Endothelial cell of umbilical vein (primary cell): Measurements from ENCODE around the gene TIGD1. TPM values are rescaled to one million over a fixed set of nuclear protein-coding genes. Genes with fewer than 3 reads are reported as not detected.

Experiments
- BruUV-seq: library from RNA; stranded (reverse); fragments of 400-500 nt; replicated peaks from 2 replicates; lab custom pipeline; 2021; lab: Mats Ljungman, UMichigan
- CTCF ChIA-PET: fragments of 300-600, 350-600 bp; sonication (Branson Sonifier 250); formaldehyde crosslinking; loops from one replicate; lab custom pipeline; 2021; ENCODE audit warnings: antibody characterized with exemption, inconsistent platforms; lab: Charles Lee
- POLR2A ChIA-PET: fragments of 300-600, 350-600 bp; sonication (Branson Sonifier 250); formaldehyde crosslinking; loops from one replicate; lab custom pipeline; 2021; ENCODE audit warnings: antibody characterized with exemption, inconsistent platforms; lab: Charles Lee
- DNase-seq: peaks from one replicate; pipeline ENCODE4 v3.0.0-alpha.2; 2011; ENCODE audit warnings: low read depth, low spot score
- FAIRE-seq: peaks from 2 replicates; lab custom pipeline; 2011; peaks lifted over from hg19 to GRCh38; lab: Jason Lieb, UNC
- H2AFZ ChIP-seq: 2 replicates; pipeline ENCODE4 v1.6.0; 2012; ENCODE audit warnings: low read depth, low read length, control low read depth, inconsistent platforms
- H3K27ac ChIP-seq: 2 replicates; pipeline ENCODE4 v1.5.1; 2011; ENCODE audit warnings: low read depth, mild to moderate bottlenecking, control low read depth, low read length, moderate library complexity; ENCODE audit not compliant: insufficient read depth
- H3K27me3 ChIP-seq, 2 experiments: 2 replicates each; pipeline versions ENCODE4 v1.6.0 to v1.6.1; 2011; ENCODE audit warnings: low read length in 2 of 2, mixed read lengths in 1 of 2; ENCODE audit not compliant: control insufficient read depth in 2 of 2, insufficient read depth in 2 of 2
- H3K36me3 ChIP-seq, 2 experiments: 2 replicates in 1 of 2; 3 replicates in 1 of 2; pipeline ENCODE4 v1.5.1; 2011; ENCODE audit warnings: low read length in 2 of 2, mild to moderate bottlenecking in 1 of 2, moderate library complexity in 1 of 2; ENCODE audit not compliant: control insufficient read depth in 2 of 2, insufficient read depth in 2 of 2; ENCODE audit errors: extremely low read depth in 1 of 2
- H3K4me1 ChIP-seq: 3 replicates; pipeline ENCODE4 v1.5.1; 2011; ENCODE audit warnings: mild to moderate bottlenecking, low read length; ENCODE audit not compliant: control insufficient read depth, insufficient read depth; ENCODE audit errors: extremely low read depth
- H3K4me2 ChIP-seq: 2 replicates; pipeline ENCODE4 v1.6.1; 2011; ENCODE audit warnings: low read length, control low read depth, mixed read lengths; ENCODE audit not compliant: insufficient read depth
- H3K4me3 ChIP-seq, 3 experiments: fragments of 200-600 bp in 1 of 3; sonication (generic), shearing (Covaris generic) in 1 of 3; replicated peaks in 1 of 3; 2 replicates each; pipeline ENCODE4 v1.5.1; 2011 to 2016; ENCODE audit warnings: control low read depth in 3 of 3, low read length in 3 of 3, mild to moderate bottlenecking in 2 of 3, inconsistent platforms in 1 of 3, low read depth in 1 of 3, moderate library complexity in 1 of 3; ENCODE audit not compliant: insufficient read depth in 1 of 3
- H3K79me2 ChIP-seq: 2 replicates; pipeline ENCODE4 v1.6.0; 2012; ENCODE audit warnings: low read length, inconsistent platforms; ENCODE audit not compliant: control insufficient read depth, insufficient read depth
- H3K9ac ChIP-seq: replicated peaks from 2 replicates; pipeline ENCODE3; 2011; ENCODE audit warnings: low read length, control low read depth; ENCODE audit not compliant: insufficient read depth; ENCODE audit errors: extremely low read depth
- H3K9me1 ChIP-seq: replicated peaks from 3 replicates; pipeline ENCODE4 v1.6.0; 2011; ENCODE audit warnings: mild to moderate bottlenecking, low read length; ENCODE audit not compliant: control insufficient read depth, insufficient read depth; ENCODE audit errors: extremely low read depth
- H3K9me3 ChIP-seq: replicated peaks from 2 replicates; pipeline ENCODE4 v1.5.1; 2012; ENCODE audit warnings: low read length, inconsistent platforms; ENCODE audit not compliant: control insufficient read depth, insufficient read depth
- H4K20me1 ChIP-seq: replicated peaks from 2 replicates; pipeline ENCODE3; 2011; ENCODE audit warnings: mild to moderate bottlenecking, low read length; ENCODE audit not compliant: control insufficient read depth, insufficient read depth; ENCODE audit errors: extremely low read depth
- CTCF ChIP-seq, 2 donors: IDR thresholded peaks; 1 replicate in 1 of 2; 2 replicates in 1 of 2; pipeline ENCODE4 v1.5.1; 2011; ENCODE audit warnings: low read length in 2 of 2, mild to moderate bottlenecking in 2 of 2, moderate library complexity in 2 of 2, control low read depth in 1 of 2, inconsistent platforms in 1 of 2, low read depth in 1 of 2; ENCODE audit not compliant: insufficient read depth in 1 of 2; ENCODE audit errors: extremely low read depth in 1 of 2
- EZH2 ChIP-seq: IDR thresholded peaks from 2 replicates; pipeline ENCODE4 v1.6.1; 2012; ENCODE audit warnings: borderline replicate concordance, low read depth, mild to moderate bottlenecking, moderate library complexity, low read length, inconsistent platforms; ENCODE audit not compliant: severe bottlenecking
- FOS ChIP-seq: IDR thresholded peaks from 2 replicates; pipeline ENCODE4 v1.6.1; 2011; ENCODE audit warnings: mild to moderate bottlenecking, low read length, moderate library complexity, borderline replicate concordance; ENCODE audit not compliant: insufficient read depth
- GATA2 ChIP-seq: IDR thresholded peaks from 2 replicates; pipeline ENCODE4 v1.7.0; 2011; ENCODE audit warnings: low read depth, mild to moderate bottlenecking, moderate library complexity, mixed read lengths, low read length; ENCODE audit not compliant: insufficient read length, insufficient read depth
- JUN ChIP-seq: IDR thresholded peaks from 2 replicates; pipeline ENCODE4 v1.6.1; 2011; ENCODE audit warnings: borderline replicate concordance, low read depth; ENCODE audit not compliant: insufficient read length, insufficient read depth
- MAX ChIP-seq: IDR thresholded peaks from 2 replicates; pipeline ENCODE4 v1.6.1; 2011; ENCODE audit not compliant: insufficient read depth, insufficient read length
- MYC ChIP-seq: IDR thresholded peaks from one replicate; pipeline ENCODE4 v1.6.1; 2011; ENCODE audit warnings: mild to moderate bottlenecking, low read depth, low read length
- POLR2A ChIP-seq: IDR thresholded peaks from 2 replicates; pipeline ENCODE4 v1.6.1; 2012; ENCODE audit warnings: low read depth, mild to moderate bottlenecking, control low read depth, low read length
- POLR2AphosphoS5 ChIP-seq: IDR thresholded peaks from 2 replicates; pipeline ENCODE4 v1.6.1; 2012; ENCODE audit warnings: low read depth, mild to moderate bottlenecking, control low read depth, low read length, moderate library complexity; ENCODE audit not compliant: insufficient read depth
- dilution Hi-C: fragments of 300-500 bp; cut with MboI; formaldehyde crosslinking; loops from one replicate; pipeline ENCODE4 v1.15.0; 2019; ENCODE audit warnings: low sequenced_read_pairs; ENCODE audit not compliant: extremely low pct_ligation_motif_present
- intact Hi-C: fragments of 100-400 bp; cut with micrococcal nuclease; formaldehyde crosslinking; loops from one replicate; pipeline ENCODE4 v1.10.0; 2022
- polyA plus RNA-seq, 4 experiments: library from polyadenylated mRNA; depleted of rRNA in 3 of 4; stranded (reverse) in 3 of 4; unstranded in 1 of 4; fragments of >200 nt; gene quantifications; 2 replicates each; pipeline versions ENCODE4 v1.2.1 to v1.2.3, GENCODE V29; 2011 to 2012; ENCODE audit warnings: missing spikeins in 1 of 4
- total RNA-seq: library from RNA; stranded (reverse); gene quantifications from 2 replicates; pipeline ENCODE4 v1.2.3, GENCODE V29; 2021

TIGD1 gene
- total and polyA plus RNA-seq, 2 donors (not counting 3 experiments of a cell fraction or from before 2014, with no cell fraction given), result 1.6 to 3.3 TPM

GRCh38 chr2:232527905-232528470, 22.4 kb downstream of the TIGD1 start:
- ChIA-PET POLR2A (no interaction called here), CTCF (no interaction called here)
- no peaks in the 10 kb centered on the region for H3K9me1 ChIP-seq
- no peaks in the 10 kb centered on the region for H3K79me2 ChIP-seq
- H3K4me1 ChIP-seq, result no peaks in the 10 kb centered on the region
- no TSS peak for BruUV-seq
- DNase-seq (no peak), FAIRE-seq (no peak)
- no peak overlapping the region for H3K4me2 ChIP-seq
- H3K36me3 ChIP-seq, result no peaks in the 10 kb centered on the region
- no peak for TF ChIP-seq JUN
- no peak for TF ChIP-seq MAX
- no peak for TF ChIP-seq MYC
- no peak for TF ChIP-seq POLR2AphosphoS5
- no peak for TF ChIP-seq FOS
- no peak for TF ChIP-seq POLR2A
- TF ChIP-seq CTCF (IDR thresholded peaks at IDR 0.05; ENCODE audit: extremely low read depth in 1 of 2, insufficient read depth in 1 of 2, low read depth in 1 of 2, low read length in 2 of 2), result no peak
- no peak for TF ChIP-seq EZH2
- no peak for TF ChIP-seq GATA2
- no peak overlapping the region for H3K4me3 ChIP-seq
- H3K9ac ChIP-seq, result no peak overlapping the region
- no peak overlapping the region for H3K27ac ChIP-seq
- H3K9me3 ChIP-seq, result no peaks in the 10 kb centered on the region
- H3K27me3 ChIP-seq, result peaks cover 10 to 12% of the 10 kb centered on the region in 2 experiments
- H4K20me1 ChIP-seq, result no peaks in the 10 kb centered on the region
- intact Hi-C loops (no loop called here), dilution Hi-C loops (no loop called here)
- H2AFZ ChIP-seq, result no peak overlapping the region
